ENCODE measurements around the gene CALCR.
"Not testable (repeated sequence)": the region's sequence is repeated elsewhere in the genome, so short reads cannot be mapped to it uniquely, and the experiment has no call there.

CALCR gene

DNA sequence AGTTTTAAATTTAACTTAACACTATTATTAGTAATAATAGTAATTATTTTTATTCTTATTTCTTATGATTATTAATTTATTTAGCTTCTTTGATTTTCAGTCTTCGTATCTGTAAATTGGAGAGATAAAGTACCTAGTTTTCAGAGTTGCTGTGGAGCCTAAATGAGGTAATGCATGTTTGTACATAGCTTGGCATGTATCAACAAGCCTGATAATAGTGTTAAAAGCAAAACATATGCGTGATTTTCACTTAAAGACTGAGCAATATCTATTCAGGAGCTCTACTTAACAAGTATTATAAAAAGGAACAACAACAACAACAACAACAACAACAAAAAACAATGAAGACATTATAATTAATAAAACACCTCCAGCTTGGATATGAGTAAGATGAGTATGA, 12.4 kb downstream of the CALCR start:
- no peak for DNase-seq (ENCODE audit: low read depth in 2 of 2)

DNA sequence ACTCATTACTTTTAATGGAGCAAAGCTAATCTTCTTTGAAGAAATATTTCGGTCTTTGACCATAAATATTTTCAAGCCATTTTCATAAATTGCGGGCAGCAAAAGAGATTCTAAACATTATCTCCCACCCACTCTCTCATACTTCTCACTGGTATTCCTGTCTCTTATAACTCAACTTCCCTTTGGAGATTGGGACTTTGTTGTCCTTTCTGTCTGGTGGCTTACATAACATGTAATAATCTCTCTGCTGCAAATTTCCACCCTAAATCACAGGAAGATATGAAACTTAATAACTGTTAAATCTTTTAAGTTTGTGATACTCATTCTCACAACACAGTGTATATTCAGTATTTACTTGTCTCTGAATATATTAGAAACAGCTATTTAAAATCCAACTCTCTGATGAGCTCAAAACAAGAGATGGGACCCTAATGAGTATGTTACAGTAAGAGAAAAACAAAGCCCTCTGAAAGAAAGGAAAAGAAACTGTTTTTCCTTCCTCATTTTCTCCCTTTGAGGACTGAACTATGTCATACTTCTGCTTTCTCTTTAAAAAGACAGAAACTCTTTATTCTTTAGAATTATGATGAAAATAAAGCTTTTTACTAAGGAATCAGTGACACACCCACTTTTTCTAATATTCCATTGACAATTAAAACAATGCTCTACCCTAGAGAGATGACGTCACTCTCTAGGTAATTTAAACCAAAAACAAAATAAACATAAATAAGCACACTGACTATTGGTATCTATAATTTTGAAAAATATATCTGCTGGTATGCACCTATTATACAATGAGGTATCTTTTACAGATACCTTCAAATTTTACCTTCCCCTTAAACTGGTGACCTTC, 14.7 kb downstream of the CALCR start:
- no peak for DNase-seq (ENCODE audit: low read depth in 2 of 2)

DNA sequence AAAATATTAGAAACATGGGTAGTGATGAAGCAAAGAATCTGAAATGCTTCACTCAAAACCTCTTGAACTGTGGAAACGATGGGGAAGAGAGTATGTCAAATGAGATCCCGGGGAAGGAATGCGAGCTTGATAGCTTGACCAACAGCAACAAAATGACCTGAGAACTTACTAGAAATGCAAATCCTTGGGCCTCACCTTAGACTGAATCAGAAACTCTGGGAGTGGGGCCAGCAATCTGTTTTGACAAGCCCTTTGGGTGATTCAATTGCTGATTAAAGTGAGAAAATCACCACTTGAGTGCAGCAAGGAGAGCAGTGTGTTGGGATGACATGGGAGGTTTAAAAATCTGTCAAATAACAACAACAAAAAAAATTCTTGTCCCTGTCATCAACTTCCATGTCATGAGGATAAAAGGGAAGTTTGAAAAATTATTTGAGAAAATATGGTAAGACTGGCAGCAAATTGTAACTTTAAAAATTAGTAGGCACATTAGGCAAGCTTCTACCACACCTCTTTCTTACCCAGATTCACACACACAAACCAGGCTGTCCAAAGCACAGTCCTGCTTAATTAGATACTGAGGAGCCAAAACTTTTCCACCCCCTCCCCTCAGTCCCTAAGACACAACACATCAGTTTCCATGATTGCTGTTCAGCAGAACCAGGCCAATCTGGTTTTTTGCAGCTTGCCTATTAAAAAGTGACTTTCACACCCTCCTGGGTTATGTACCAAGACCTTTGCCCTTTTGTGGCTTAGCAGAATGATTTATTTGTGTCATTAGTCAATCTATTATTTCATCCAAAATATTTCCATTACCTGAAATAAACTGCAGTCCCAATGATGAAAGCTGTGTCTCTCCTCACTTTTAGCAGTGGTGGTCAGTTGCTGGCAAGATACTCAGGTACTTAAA, 15.6 kb downstream of the CALCR start:
- no peak for DNase-seq (ENCODE audit: low read depth in 2 of 2)

DNA sequence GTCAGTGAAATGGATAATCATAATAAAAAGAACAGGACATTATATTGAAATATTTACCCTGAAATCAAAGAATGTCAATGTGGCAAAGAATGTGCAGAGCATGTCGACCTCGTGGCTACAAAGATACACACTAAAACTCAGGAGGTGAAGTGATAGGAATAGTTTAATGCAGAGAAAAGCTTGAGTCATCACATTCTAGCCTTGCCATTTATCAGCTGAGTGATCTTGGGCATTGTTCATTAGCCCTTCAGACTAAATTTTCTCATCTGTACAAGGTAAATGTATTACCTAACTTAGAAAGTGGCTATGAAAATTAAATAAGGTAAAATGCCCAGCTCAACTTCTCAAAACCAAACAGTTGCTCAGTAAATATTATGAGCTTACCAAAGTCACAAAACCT, 22.6 kb downstream of the CALCR start:
- DNase-seq (ENCODE audit: low read depth in 2 of 2): no peak

DNA sequence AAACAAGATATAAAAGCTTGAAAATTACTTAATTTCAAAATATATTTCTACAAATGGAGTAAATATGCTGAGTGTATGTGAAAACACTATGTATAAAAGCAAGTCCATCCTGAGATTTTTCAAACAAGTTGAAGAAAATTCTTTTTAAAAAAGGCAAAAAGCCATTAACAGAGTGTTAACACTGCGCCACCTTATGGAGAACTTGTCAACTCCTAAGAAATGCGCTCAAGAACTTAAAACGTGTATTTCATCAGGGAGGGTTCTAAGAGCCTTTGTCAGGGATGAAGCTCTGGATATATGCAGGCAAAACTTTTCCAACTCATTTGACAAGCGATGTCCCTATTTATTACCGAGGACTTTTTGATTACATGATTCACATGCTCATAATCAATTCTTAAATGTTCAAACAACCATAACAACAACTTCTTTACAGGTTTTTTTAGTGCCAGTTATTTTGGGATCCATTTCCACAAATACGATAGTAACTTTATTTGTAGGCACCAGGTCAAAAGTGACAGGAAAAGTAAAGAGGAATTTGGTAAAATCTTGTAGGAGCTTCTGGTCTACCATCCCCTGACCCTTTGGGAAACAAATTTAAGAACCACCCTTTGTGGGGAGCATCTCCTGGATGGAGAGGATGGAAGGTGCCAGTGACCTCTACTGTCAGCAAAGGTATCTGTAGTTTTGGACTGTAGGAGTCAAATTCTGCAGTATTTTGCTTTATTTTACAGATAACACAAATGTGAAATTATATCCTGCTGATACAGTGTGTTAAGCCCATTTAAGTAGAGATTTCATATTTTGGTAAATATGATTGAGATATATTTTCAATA, 23.2 kb downstream of the CALCR start:
- peak; percentile 10 to 16 for DNase-seq (ENCODE audit: low read depth in 2 of 2)

DNA sequence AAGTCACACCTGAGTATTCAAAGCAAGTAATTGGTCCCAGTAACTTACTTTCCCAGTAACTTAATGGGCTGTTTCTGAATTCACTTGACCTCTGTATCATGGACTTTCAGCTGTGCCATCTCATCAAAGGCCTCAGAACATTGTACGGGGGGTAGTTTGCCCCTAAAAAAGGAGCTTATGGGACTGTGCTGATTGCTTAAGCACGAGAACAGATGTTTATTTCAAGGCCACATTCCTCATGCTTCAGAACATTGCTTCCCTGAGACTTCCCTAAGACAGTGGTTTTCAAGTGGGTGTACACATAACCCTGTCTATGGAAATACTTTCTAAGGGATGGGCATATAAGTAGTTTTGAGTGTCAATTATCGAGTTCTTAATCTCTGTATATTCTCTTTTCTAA, 26.8 kb downstream of the CALCR start:
- DNase-seq (ENCODE audit: low read depth in 2 of 2): no peak

GRCh38 chr7:93544691-93545090, 29.8 kb downstream of the CALCR start:
- no peak for DNase-seq (ENCODE audit: low read depth in 2 of 2)

DNA sequence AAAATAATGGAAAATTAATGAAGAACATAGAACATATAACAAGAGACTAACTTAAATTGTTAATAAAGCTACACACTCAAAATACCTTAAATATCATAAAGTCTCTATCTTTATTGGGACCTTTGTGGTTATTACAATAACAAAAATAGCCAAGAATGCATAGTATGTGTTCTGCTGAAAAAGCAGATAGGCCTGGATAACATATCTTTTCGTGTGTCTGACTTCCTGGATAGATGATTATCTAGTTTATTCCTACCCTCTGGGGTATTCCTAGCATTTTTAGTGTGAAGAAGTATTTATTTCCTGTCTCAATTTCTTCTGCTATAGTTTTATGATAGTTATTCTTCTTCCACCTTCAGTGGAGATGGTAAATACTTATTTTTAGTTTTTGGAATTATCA, 36.5 kb downstream of the CALCR start:
- no peak for DNase-seq (ENCODE audit: low read depth in 2 of 2)

GRCh38 chr7:93535616-93536015, 38.9 kb downstream of the CALCR start:
- no peak for DNase-seq (ENCODE audit: low read depth in 2 of 2)

GRCh38 chr7:93530701-93531100, 43.8 kb downstream of the CALCR start:
- no peak for DNase-seq (ENCODE audit: low read depth in 2 of 2)

GRCh38 chr7:93516834-93517233, 57.7 kb downstream of the CALCR start:
- no peak for DNase-seq (ENCODE audit: low read depth in 2 of 2)

GRCh38 chr7:93515144-93515543, 59.4 kb downstream of the CALCR start:
- no peak for DNase-seq (ENCODE audit: low read depth in 2 of 2)

- DNase-seq (ENCODE audit: low read depth in 2 of 2): no peak
Measured at GRCh38 chr7:93509303-93509702, 65.2 kb downstream of the CALCR start.

DNA sequence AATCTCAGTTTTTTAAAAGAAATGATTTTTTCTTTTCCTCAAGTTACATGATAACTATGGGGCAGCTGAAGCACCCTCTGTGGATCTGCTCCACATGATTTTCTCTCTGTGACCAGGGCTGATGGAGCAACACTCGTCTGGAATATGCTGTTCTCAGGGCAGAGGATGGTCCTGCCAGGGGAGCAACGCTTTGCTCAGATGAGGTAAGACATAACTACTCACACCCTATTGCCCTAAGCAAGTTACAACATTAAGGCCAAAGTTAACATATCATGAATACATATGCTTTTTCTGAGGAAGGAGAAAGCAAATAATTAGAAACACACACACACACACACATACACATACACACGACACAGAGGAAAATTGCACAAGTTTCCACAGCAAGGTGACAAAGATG, 71.4 kb downstream of the CALCR start:
- no peak for DNase-seq (ENCODE audit: low read depth in 2 of 2)

- DNase-seq (ENCODE audit: low read depth in 2 of 2): not testable (repeated sequence)
Measured at GRCh38 chr7:93491860-93492259, 82.7 kb downstream of the CALCR start.

DNA sequence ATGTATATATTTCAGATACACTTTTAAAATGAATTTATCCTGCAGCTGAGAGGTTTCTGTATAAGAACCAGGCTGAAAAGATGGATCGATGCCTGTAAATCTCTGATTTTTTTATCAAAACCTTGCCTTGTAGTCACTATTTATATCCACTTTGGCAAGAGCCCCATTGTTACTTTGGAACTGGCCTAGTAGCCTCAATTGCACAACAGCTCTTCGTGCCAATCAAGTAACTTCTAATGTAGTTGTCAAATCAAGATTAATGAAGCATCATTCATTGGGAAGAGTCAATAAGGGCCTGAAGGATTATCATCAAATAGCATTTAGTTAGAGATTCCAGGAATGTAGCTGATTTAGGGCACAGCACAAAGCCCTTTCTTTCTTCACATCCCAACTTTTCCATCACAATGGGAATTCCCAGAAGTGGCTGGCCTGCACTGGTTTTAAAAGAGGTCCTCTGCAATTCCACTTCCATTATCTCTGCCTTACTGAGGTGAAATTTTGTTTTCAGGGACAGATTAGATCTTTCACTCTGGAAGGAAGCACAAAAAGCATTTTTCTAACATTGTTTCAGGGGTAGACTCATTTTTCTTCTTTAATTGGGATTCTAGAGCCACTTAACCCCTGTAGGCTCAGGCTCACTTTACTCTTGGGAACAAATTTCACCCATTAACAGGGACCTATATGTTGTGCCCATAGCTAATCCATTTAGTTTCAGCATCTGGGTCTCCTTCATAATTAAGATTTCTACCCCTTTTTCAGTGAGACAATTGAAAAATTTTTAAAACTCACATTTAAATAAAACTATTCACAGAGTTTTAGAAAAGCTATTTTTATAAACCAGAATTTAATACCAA, 97.8 kb downstream of the CALCR start:
- DNase-seq (ENCODE audit: low read depth in 2 of 2): no peak

DNA sequence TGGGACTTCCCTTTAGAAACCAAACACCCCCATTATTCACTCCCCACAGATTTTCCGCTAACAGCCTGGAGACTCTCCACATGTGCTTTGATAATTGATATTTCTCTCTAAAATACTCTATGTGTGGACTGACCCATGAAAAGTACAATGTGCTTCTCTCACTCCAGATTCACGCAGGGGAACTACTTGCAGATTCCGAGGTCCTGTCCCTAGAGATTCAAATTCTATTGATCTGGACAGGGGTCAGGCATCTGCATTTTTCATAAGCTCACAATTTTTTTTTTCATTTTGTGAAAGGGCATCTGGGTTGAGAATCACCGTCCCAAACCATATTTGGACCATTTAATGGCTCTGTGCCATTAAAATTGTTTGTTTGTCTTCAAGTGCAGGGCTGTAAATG, 98.7 kb downstream of the CALCR start:
- no peak for DNase-seq (ENCODE audit: low read depth in 2 of 2)

DNA sequence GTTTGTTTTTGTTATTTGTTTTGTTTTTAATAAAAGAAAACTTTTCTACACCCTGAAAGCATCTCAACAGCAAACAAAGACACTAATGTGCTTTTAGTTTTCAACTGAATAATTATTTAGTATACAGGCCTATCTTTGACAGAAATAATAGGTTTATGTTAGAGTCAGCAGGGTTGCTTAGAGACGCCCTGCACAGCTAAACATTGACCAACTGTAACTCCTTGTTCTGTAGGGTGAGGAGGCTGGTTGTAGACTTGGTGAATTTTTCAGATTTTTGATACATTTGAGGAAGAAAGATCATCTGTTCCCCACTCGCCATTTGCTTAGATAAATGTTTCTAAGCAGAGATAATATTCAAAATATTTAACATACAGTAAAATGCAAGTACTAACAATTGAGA, 103.1 kb downstream of the CALCR start:
- DNase-seq (ENCODE audit: low read depth in 2 of 2): no peak

- no peak for DNase-seq (ENCODE audit: low read depth in 2 of 2)
Measured at GRCh38 chr7:93463764-93464163, 110.8 kb downstream of the CALCR start.

- no peak for DNase-seq (ENCODE audit: low read depth in 2 of 2)
Measured at GRCh38 chr7:93461350-93461749, 113.2 kb downstream of the CALCR start.

DNA sequence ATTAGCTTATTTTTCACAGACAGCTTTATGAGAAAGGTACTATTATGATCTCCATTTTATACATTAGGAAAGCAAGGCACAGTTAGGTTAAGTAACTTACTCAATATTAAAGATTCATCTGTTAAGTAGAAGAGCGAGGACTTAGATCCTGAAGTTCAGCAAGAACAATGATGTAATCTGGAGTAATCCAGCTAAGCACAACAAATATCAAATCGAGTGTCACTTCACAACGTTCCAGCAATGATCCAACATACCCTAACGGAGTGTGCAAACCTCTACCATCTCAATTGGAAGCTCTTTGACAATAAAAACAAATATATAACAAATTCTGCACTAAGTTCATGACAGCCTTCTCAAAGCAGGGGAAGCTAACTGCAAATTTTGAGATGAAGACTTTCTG, 121.3 kb downstream of the CALCR start:
- no peak for DNase-seq (ENCODE audit: low read depth in 2 of 2)
